AG04450 (cell line): Measurements from ENCODE around the gene SDSL. TPM values are rescaled to one million over a fixed set of nuclear protein-coding genes. Genes with fewer than 3 reads are reported as not detected.

Experiments
- CTCF ChIA-PET: fragments of 300-600, 350-600 bp; formaldehyde crosslinking; extraction: SDS; loops from one replicate; lab custom pipeline; 2022; ENCODE audit warnings: antibody characterized with exemption, inconsistent platforms; lab: Charles Lee
- POLR2A ChIA-PET: fragments of 350-600 bp; formaldehyde crosslinking; extraction: SDS; loops from one replicate; lab custom pipeline; 2021; ENCODE audit warnings: antibody characterized with exemption, inconsistent platforms; lab: Yijun Ruan, JAX
- DNase-seq: peaks from one replicate; pipeline ENCODE4 v3.0.0-alpha.2; 2011; ENCODE audit warnings: low read depth, low spot score
- H3K27ac ChIP-seq: one replicate; pipeline ENCODE4 v1.5.1; 2012; ENCODE audit warnings: low read depth, low read length, control low read depth
- H3K27me3 ChIP-seq: one replicate; pipeline ENCODE4 v1.6.0; 2012; ENCODE audit warnings: low read length; ENCODE audit not compliant: control insufficient read depth, insufficient read depth
- H3K4me3 ChIP-seq: 2 replicates; pipeline ENCODE4 v1.5.1; 2011; ENCODE audit warnings: mild to moderate bottlenecking, low read depth, low read length, control low read depth
- H3K9me3 ChIP-seq: 2 replicates; pipeline ENCODE4 v1.5.1; 2012; ENCODE audit warnings: low read length; ENCODE audit not compliant: control insufficient read depth, insufficient read depth
- CTCF ChIP-seq: IDR thresholded peaks from 2 replicates; pipeline ENCODE4 v1.5.1; 2011; ENCODE audit warnings: low read depth, low read length, control low read depth, inconsistent platforms
- polyA plus RNA-seq: library from polyadenylated mRNA; depleted of rRNA; stranded (reverse); fragments of >200 nt; gene quantifications from 2 replicates; pipeline ENCODE4 v1.2.3, GENCODE V29; 2011

Gene SDSL
- polyA plus RNA-seq, 1 experiment, result 10.0 TPM

GRCh38 chr12:113437729-113438100, 15.5 kb downstream of the SDSL start:
- DNase-seq, result no peak
- CTCF ChIA-PET, result no interaction called here
- POLR2A ChIA-PET, result no interaction called here
- Histone ChIP-seq H3K4me3 (no peak overlapping the region), H3K9me3 (no peaks in the 10 kb centered on the region; the same call in 1 of the 2 replicates), H3K27me3 (peaks cover 9% of the 10 kb centered on the region), H3K27ac (no peak overlapping the region)
- no peak for TF ChIP-seq CTCF

DNA sequence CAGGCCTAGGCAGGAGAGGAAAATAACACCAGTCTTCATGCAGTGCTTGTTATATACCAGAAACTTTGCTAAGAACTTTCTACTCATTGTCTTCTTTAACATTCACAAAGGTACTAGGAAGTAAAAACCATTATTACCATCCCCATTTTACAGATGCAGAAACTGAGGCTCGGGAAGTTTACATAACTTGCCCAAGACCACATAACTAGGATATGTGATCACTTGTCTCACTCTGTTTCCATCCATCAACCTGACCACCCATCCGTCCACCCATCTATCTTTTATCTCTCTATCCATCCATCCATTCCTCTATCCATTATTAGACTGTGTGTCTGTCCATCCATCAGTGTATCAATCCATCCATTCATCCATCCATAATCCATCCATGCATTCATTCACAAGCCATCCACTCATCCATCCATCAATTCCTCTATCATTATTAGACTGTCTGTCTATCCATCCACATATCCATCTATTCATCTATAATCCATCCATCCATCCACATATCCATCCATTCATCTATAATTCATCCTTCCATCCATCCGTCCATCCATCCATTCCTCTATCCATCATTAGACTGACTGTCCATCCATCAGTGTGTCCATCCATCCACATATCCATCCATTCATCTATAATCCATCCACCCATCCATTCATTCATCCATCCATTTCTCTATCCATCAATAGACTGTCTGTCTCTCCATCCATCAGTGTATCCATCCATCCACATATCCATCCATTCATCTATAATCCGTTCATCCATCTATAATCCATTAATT, 16.5 kb downstream of the SDSL start:
- Histone ChIP-seq H3K27ac (no peak overlapping the region), H3K9me3 (no peaks in the 10 kb centered on the region; the same call in 1 of the 2 replicates), H3K4me3 (no peak overlapping the region), H3K27me3 (peaks cover 9% of the 10 kb centered on the region)
- no peak for DNase-seq
- ChIA-PET CTCF (no interaction called here), POLR2A (no interaction called here)
- TF ChIP-seq CTCF, result no peak

DNA sequence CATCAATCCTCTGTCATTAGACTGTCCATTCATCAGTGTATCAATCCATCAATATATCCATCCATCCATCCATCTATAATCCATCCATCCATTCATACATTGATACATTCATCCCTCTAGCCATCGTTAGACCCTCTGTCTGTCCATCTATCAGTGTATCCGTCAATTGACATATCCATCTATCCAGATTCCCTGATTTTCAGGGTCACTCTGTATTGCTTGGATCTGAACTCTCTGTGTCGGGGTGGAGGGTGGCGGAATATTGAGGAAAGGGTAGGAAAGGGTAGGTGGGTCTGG, 17.1 kb downstream of the SDSL start:
- CTCF ChIA-PET, result interaction anchor here (0.6 kb wide), 1 partner anchor 14 kb away, joined by 4 read pairs; no protein-coding TSS in a partner anchor
- TF ChIP-seq CTCF, result no peak
- peaks cover 11% of the 10 kb centered on the region for H3K27me3 ChIP-seq
- H3K4me3 ChIP-seq, result no peak overlapping the region
- POLR2A ChIA-PET, result no interaction called here
- no peak overlapping the region for H3K27ac ChIP-seq
- no peak for DNase-seq
- H3K9me3 ChIP-seq, result no peaks in the 10 kb centered on the region; the same call in 1 of the 2 replicates

DNA sequence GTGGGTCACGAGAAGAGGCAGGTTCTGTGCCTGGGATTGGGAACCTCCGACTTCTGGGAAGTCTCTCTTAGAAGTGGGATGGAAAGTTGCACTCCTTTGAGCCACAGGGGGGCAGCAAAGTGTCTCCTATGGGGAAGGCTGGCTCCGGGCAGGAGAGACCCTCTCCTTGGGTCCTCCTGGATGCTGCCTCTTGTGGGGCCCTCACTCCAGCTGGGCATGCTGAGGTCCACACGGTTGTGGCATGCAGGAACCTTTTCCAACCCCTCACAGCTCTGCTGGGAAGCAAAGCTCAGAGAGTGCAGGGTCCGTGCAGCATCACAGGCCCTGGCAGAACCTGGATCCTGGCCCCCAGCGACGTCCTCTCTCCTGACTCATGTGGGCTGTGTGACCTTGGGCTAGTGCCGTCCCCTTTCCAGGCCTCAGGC, 17.4 kb downstream of the SDSL start:
- ChIA-PET CTCF (interaction anchor here (0.6 to 0.9 kb wide), 4 partner anchors 14 to 483 kb away, joined by 3 to 5 read pairs (median 4); no protein-coding TSS in a partner anchor), POLR2A (no interaction called here)
- no peak for DNase-seq
- Histone ChIP-seq H3K4me3 (no peak overlapping the region), H3K27ac (no peak overlapping the region), H3K27me3 (peaks cover 11% of the 10 kb centered on the region), H3K9me3 (no peaks in the 10 kb centered on the region; the same call in 1 of the 2 replicates)
- peak; percentile 74 for TF ChIP-seq CTCF

DNA sequence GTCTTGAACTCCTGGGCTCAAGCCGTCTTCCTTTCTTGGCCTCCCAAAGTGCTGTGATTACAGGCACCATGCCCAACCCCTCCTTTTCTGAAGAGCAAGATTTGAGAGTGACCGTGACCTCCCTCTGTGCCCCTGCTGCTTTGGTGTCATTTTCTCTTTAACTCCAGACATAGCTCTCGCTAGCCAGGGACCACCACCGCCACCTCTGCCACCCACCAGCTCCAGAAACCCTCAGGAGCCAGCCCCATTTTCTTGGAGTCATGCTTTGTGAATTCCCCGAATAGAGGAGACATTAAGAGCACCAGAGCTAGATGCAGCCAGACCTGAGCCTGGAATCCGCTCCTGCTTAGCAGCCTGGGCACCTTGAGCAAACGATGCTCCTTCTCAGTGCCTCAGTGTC, 18.2 kb downstream of the SDSL start:
- DNase-seq, result no peak
- Histone ChIP-seq H3K9me3 (no peaks in the 10 kb centered on the region; the same call in 1 of the 2 replicates), H3K27me3 (peaks cover 11% of the 10 kb centered on the region), H3K27ac (no peak overlapping the region), H3K4me3 (no peak overlapping the region)
- ChIA-PET POLR2A (no interaction called here), CTCF (interaction anchor here (0.8 to 1.3 kb wide), 7 partner anchors 11 to 482 kb away, joined by 3 to 5 read pairs (median 4); partner anchors contain the start of gene SDSL)
- TF ChIP-seq CTCF, result no peak
